Caco-2 (cell line): ENCODE measurements around the gene PHKB. TPM values are rescaled to one million over a fixed set of nuclear protein-coding genes. Genes with fewer than 3 reads are reported as not detected.
A peak's percentile ranks its signal among the peaks of the same experiment; 100 is the strongest.
"Not testable (repeated sequence)": the region's sequence is repeated elsewhere in the genome, so short reads cannot be mapped to it uniquely, and the experiment has no call there.

Source experiments
- BruUV-seq: library from RNA; stranded (reverse); fragments of 400-500 nt; replicated peaks from 2 replicates; lab custom pipeline; 2021; lab: Mats Ljungman, UMichigan
- CTCF ChIA-PET: fragments of 300-600 bp; sonication (Branson Sonifier 250); formaldehyde crosslinking; loops from one replicate; lab custom pipeline; 2022; ENCODE audit warnings: antibody characterized with exemption; lab: Charles Lee
- POLR2A ChIA-PET: fragments of 300-600 bp; sonication (Branson Sonifier 250); formaldehyde crosslinking; loops from one replicate; lab custom pipeline; 2022; ENCODE audit warnings: antibody characterized with exemption; lab: Charles Lee
- DNase-seq, 2 experiments: peaks; one replicate each; pipeline versions ENCODE4 v3.0.0 to v3.0.0-alpha.2; 2020 to 2022
- H3K27me3 ChIP-seq: replicated peaks from 2 replicates; pipeline ENCODE4 v1.6.0; 2011; ENCODE audit warnings: low read length; ENCODE audit not compliant: control insufficient read depth, insufficient read depth
- H3K36me3 ChIP-seq: 2 replicates; pipeline ENCODE4 v1.5.1; 2011; ENCODE audit warnings: low read length; ENCODE audit not compliant: control insufficient read depth, insufficient read depth
- H3K4me1 ChIP-seq: fragments of 250-450 bp; sonication (Bioruptor Pico); 2 replicates; pipeline ENCODE4 v1.5.1; 2020; ENCODE audit warnings: mild to moderate bottlenecking
- H3K4me3 ChIP-seq: 2 replicates; pipeline ENCODE4 v1.5.1; 2011; ENCODE audit warnings: low read depth, mild to moderate bottlenecking, control low read depth, low read length
- H3K9me3 ChIP-seq: fragments of 250-450 bp; sonication (Bioruptor Pico); 2 replicates; pipeline ENCODE4 v1.5.1; 2020; ENCODE audit warnings: mild to moderate bottlenecking, moderate library complexity
- H3K27ac Mint-ChIP-seq: one replicate; pipeline ENCODE4 v1.8.0; 2022; ENCODE audit warnings: mixed read lengths; ENCODE audit not compliant: unreplicated experiment
- H3K27me3 Mint-ChIP-seq: one replicate; pipeline ENCODE4 v1.8.0; 2022; ENCODE audit warnings: mixed read lengths; ENCODE audit not compliant: insufficient read depth, unreplicated experiment
- H3K36me3 Mint-ChIP-seq: one replicate; pipeline ENCODE4 v1.8.0; 2022; ENCODE audit warnings: mild to moderate bottlenecking, mixed read lengths; ENCODE audit not compliant: insufficient read depth, unreplicated experiment
- H3K4me1 Mint-ChIP-seq: one replicate; pipeline ENCODE4 v1.8.0; 2022; ENCODE audit warnings: low read depth, mixed read lengths; ENCODE audit not compliant: unreplicated experiment
- H3K4me3 Mint-ChIP-seq: one replicate; pipeline ENCODE4 v1.8.0; 2022; ENCODE audit warnings: mild to moderate bottlenecking, moderate library complexity, mixed read lengths; ENCODE audit not compliant: unreplicated experiment
- H3K9me3 Mint-ChIP-seq: one replicate; pipeline ENCODE4 v1.8.0; 2022; ENCODE audit warnings: mixed read lengths; ENCODE audit not compliant: unreplicated experiment
- CTCF ChIP-seq, 2 experiments: fragments of 200-600 bp in 1 of 2; IDR thresholded peaks; 1 replicate in 1 of 2; 2 replicates in 1 of 2; pipeline versions ENCODE4 v1.5.1 to v1.8.0; 2011 to 2022; ENCODE audit warnings: antibody characterized with exemption in 1 of 2, control low read depth in 1 of 2, inconsistent platforms in 1 of 2, low read depth in 1 of 2, low read length in 1 of 2, mild to moderate bottlenecking in 1 of 2, moderate library complexity in 1 of 2; ENCODE audit not compliant: insufficient read depth in 1 of 2, severe bottlenecking in 1 of 2, unreplicated experiment in 1 of 2
- intact Hi-C: fragments of 100-400 bp; cut with micrococcal nuclease; formaldehyde crosslinking; loops from one replicate; pipeline ENCODE4 v1.10.0; 2022; ENCODE audit not compliant: unreplicated experiment
- total RNA-seq: library from RNA; stranded (reverse); gene quantifications from 2 replicates; pipeline ENCODE4 v1.2.3, GENCODE V29; 2022

The PHKB gene
- total RNA-seq, 1 experiment from 2014 or later, result 74.2 TPM

- DNase-seq, result peak; percentile 30 to 40
- BruUV-seq, result no TSS peak
- peak in 1 of 2 experiments; percentile 34 for TF ChIP-seq CTCF (IDR thresholded peaks at IDR 0.05; ENCODE audit: insufficient read depth in 1 of 2, low read depth in 1 of 2, low read length in 1 of 2, severe bottlenecking in 1 of 2, unreplicated experiment in 1 of 2)
- no peaks in the 10 kb centered on the region for H3K27me3 ChIP-seq
- H3K4me1 ChIP-seq, result no peaks in the 10 kb centered on the region
- Mint-ChIP-seq H3K4me3 (no peak overlapping the region), H3K27me3 (no peaks in the 10 kb centered on the region), H3K27ac (no peak overlapping the region), H3K36me3 (peaks cover 26% of the 10 kb centered on the region), H3K9me3 (no peaks in the 10 kb centered on the region), H3K4me1 (no peaks in the 10 kb centered on the region)
- H3K36me3 ChIP-seq, result no peaks in the 10 kb centered on the region
- POLR2A ChIA-PET, result interaction anchor here (0.7 kb wide), 1 partner anchor 36 kb away, joined by 5 read pairs; the partner anchor contains the start of genes ITFG1 and PHKB
- no peak overlapping the region for H3K4me3 ChIP-seq
- H3K9me3 ChIP-seq, result no peaks in the 10 kb centered on the region
- CTCF ChIA-PET, result no interaction called here
- intact Hi-C loops, result no loop called here
These were observed 36.3 kb upstream of the PHKB start for GRCh38 chr16:47424846-47425245.

- CTCF ChIA-PET, result no interaction called here
- Histone ChIP-seq H3K36me3 (no peaks in the 10 kb centered on the region), H3K4me1 (no peaks in the 10 kb centered on the region), H3K27me3 (no peaks in the 10 kb centered on the region), H3K4me3 (no peak overlapping the region), H3K9me3 (no peaks in the 10 kb centered on the region)
- Mint-ChIP-seq H3K4me3 (no peak overlapping the region), H3K9me3 (no peaks in the 10 kb centered on the region), H3K27me3 (no peaks in the 10 kb centered on the region), H3K36me3 (peaks cover 26% of the 10 kb centered on the region), H3K4me1 (no peaks in the 10 kb centered on the region), H3K27ac (no peak overlapping the region)
- no peak for TF ChIP-seq CTCF (IDR thresholded peaks at IDR 0.05; ENCODE audit: insufficient read depth in 1 of 2, low read depth in 1 of 2, low read length in 1 of 2, severe bottlenecking in 1 of 2, unreplicated experiment in 1 of 2)
- BruUV-seq, result no TSS peak
- no peak for DNase-seq
- intact Hi-C loops, result no loop called here
- POLR2A ChIA-PET, result no interaction called here
These were observed 34.3 kb upstream of the PHKB start for GRCh38 chr16:47426806-47427205.

GRCh38 chr16:47431960-47432359 is 29.2 kb upstream of the PHKB start:
- no peaks in the 10 kb centered on the region for H3K4me1 ChIP-seq
- no peak for DNase-seq
- intact Hi-C loops, result no loop called here
- CTCF ChIA-PET, result no interaction called here
- H3K4me3 ChIP-seq, result no peak overlapping the region
- no peaks in the 10 kb centered on the region for H3K9me3 ChIP-seq
- no peak overlapping the region for H3K27ac Mint-ChIP-seq
- H3K4me1 Mint-ChIP-seq, result no peaks in the 10 kb centered on the region
- no peak for TF ChIP-seq CTCF (IDR thresholded peaks at IDR 0.05; ENCODE audit: insufficient read depth in 1 of 2, low read depth in 1 of 2, low read length in 1 of 2, severe bottlenecking in 1 of 2, unreplicated experiment in 1 of 2)
- no TSS peak for BruUV-seq
- no peaks in the 10 kb centered on the region for H3K27me3 ChIP-seq
- H3K9me3 Mint-ChIP-seq, result no peaks in the 10 kb centered on the region
- peaks cover 4% of the 10 kb centered on the region for H3K36me3 Mint-ChIP-seq
- H3K27me3 Mint-ChIP-seq, result no peaks in the 10 kb centered on the region
- H3K4me3 Mint-ChIP-seq, result no peak overlapping the region
- POLR2A ChIA-PET, result no interaction called here
- no peaks in the 10 kb centered on the region for H3K36me3 ChIP-seq

- intact Hi-C loops, H3K36me3 Mint-ChIP-seq, POLR2A ChIA-PET, H3K27me3 ChIP-seq, H3K9me3 Mint-ChIP-seq, H3K27me3 Mint-ChIP-seq, H3K4me3 ChIP-seq, H3K4me1 Mint-ChIP-seq, CTCF ChIA-PET, H3K36me3 ChIP-seq, H3K4me3 Mint-ChIP-seq, H3K9me3 ChIP-seq, H3K27ac Mint-ChIP-seq, H3K4me1 ChIP-seq, BruUV-seq, DNase-seq: not testable (repeated sequence)
These were observed 26.9 kb upstream of the PHKB start for GRCh38 chr16:47434274-47434673.

GRCh38 chr16:47440066-47440465 is 21.1 kb upstream of the PHKB start:
- H3K4me3 Mint-ChIP-seq, DNase-seq, H3K4me1 Mint-ChIP-seq, CTCF ChIA-PET, H3K4me3 ChIP-seq, H3K27me3 ChIP-seq, POLR2A ChIA-PET, H3K36me3 Mint-ChIP-seq, H3K27me3 Mint-ChIP-seq, intact Hi-C loops, H3K9me3 Mint-ChIP-seq, H3K4me1 ChIP-seq, BruUV-seq, H3K36me3 ChIP-seq, H3K27ac Mint-ChIP-seq, H3K9me3 ChIP-seq: not testable (repeated sequence)
